ENCODE results near the gene ZFHX2. TPM values are rescaled to one million over a fixed set of nuclear protein-coding genes. Genes with fewer than 3 reads are reported as not detected.

ZFHX2 gene
- total RNA-seq, 1 donor from 2014 or later, result 0.74 TPM

- H3K27ac ChIP-seq, result no peak overlapping the region
- peaks cover 27% of the 10 kb centered on the region for H3K4me1 ChIP-seq
- TF ChIP-seq POLR2A (IDR thresholded peaks at IDR 0.05) (no peak), CTCF (IDR thresholded peaks at IDR 0.05) (no peak), POLR2AphosphoS5 (IDR thresholded peaks at IDR 0.05; ENCODE audit: insufficient read depth in 1 of 2, low read depth in 1 of 2) (no peak)
- H3K9me3 ChIP-seq, result no peaks in the 10 kb centered on the region
- H3K4me3 ChIP-seq, result no peak overlapping the region
- H3K27me3 ChIP-seq, result no peaks in the 10 kb centered on the region
- H3K36me3 ChIP-seq, result peaks cover 0 to 36% of the 10 kb centered on the region in 2 donors
- intact Hi-C loops (cut with DNase I), result loop anchor here (5.0 kb wide), 1 partner anchor 240 kb away; the partner anchor contains the start of gene PABPN1
- DNase-seq (ENCODE audit: extremely low spot score in 2 of 2), result no peak
Measured at GRCh38 chr14:23561873-23562821, 10.6 kb upstream of the ZFHX2 start.

DNA sequence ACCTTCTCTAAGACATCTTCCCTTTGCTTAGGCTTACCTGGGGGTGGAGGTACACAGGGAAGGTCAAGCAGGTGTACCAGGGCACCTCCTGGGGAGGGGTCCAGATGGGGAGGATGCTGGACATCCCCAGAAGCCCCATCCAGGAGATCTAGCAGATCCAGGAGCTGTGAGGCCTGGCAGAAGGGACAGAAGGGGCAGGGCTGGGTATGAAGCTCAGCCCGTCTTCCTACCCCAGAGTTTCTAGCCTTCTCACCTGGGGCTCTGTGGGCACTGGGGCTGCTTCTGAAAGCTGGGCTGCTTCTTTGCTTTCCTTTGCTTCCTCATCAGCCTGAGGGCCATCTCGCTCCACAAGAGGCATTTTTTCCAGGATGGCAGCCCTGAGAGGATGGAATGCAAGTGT lies 9.7 kb upstream of the ZFHX2 start:
- Histone ChIP-seq H3K4me3 (no peak overlapping the region), H3K9me3 (no peaks in the 10 kb centered on the region), H3K36me3 (peaks cover 0 to 36% of the 10 kb centered on the region in 2 donors), H3K27me3 (no peaks in the 10 kb centered on the region), H3K27ac (no peak overlapping the region), H3K4me1 (peaks cover 27% of the 10 kb centered on the region)
- TF ChIP-seq CTCF (IDR thresholded peaks at IDR 0.05) (no peak), POLR2AphosphoS5 (IDR thresholded peaks at IDR 0.05; ENCODE audit: insufficient read depth in 1 of 2, low read depth in 1 of 2) (no peak), POLR2A (IDR thresholded peaks at IDR 0.05) (no peak)
- intact Hi-C loops (cut with DNase I), result loop anchor here (5.0 kb wide), 1 partner anchor 239 kb away; the partner anchor contains the start of gene PABPN1
- no peak for DNase-seq (ENCODE audit: extremely low spot score in 2 of 2)

GRCh38 chr14:23559926-23560520 lies 8.5 kb upstream of the ZFHX2 start:
- intact Hi-C loops (cut with DNase I), result loop anchor here (5.0 kb wide), 1 partner anchor 238 kb away; the partner anchor contains the start of gene PABPN1
- TF ChIP-seq CTCF (IDR thresholded peaks at IDR 0.05) (no peak), POLR2AphosphoS5 (IDR thresholded peaks at IDR 0.05; ENCODE audit: insufficient read depth in 1 of 2, low read depth in 1 of 2) (no peak), POLR2A (IDR thresholded peaks at IDR 0.05) (no peak)
- H3K36me3 ChIP-seq, result peaks cover 0 to 36% of the 10 kb centered on the region in 2 donors
- H3K27me3 ChIP-seq, result no peaks in the 10 kb centered on the region
- H3K4me1 ChIP-seq, result peaks cover 32% of the 10 kb centered on the region
- no peak overlapping the region for H3K4me3 ChIP-seq
- no peak overlapping the region for H3K27ac ChIP-seq
- H3K9me3 ChIP-seq, result no peaks in the 10 kb centered on the region
- DNase-seq (ENCODE audit: extremely low spot score in 2 of 2), result no peak

DNA sequence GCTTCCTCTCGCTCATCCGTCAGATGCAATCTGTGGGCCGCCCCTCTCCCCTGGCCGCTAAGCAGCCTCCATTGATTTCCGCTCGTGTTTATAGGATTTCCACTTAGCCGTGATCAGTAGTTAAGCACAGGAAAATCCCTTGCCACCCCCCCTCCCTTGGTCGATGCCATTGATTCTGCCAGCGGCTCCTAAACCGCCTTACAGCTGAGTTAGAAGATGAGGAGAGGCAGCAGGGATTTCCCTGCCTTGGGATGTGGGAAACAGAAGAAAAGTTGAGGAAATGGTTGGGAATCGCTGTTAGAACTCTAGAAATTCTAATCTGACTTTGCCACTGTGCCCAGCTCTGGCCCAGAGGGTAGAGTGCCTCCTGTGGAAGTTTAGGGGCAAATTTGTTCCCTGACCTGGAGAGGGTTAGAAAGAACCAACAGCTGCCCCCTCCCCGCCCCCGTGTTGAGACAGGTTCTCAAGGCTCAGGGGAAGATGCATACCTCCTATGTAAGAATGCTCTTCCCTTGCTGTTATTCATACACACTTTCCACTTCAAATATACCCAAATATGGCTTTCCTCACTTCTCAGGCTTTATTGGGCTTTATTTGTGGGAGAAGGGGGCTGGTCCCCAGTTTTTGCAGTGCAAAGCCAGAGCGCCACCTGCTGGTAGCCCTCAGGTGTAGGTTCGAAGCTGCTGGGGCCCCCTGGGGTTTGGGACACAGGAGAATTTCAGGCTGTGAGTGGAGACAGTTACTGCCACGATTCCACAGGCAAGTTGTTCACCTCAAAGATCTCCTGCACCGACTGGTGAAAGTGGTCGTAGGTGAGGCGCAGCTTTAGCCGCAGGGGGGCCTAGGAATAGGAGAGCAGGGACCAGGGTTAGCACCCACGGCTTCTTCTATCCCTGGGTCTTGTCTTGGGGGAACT lies 7.7 kb upstream of the ZFHX2 start:
- H3K9me3 ChIP-seq, result no peaks in the 10 kb centered on the region

More for the DNA sequence above, 7.7 kb upstream of the ZFHX2 start:
- no peak overlapping the region for H3K4me3 ChIP-seq
- TF ChIP-seq POLR2A (IDR thresholded peaks at IDR 0.05), result no peak
- TF ChIP-seq CTCF (IDR thresholded peaks at IDR 0.05), result peak in 2 of 3 experiments; percentile 38 to 68
- H3K27me3 ChIP-seq, result no peaks in the 10 kb centered on the region
- no peak overlapping the region for H3K27ac ChIP-seq
- intact Hi-C loops (cut with DNase I), result no loop called here
- DNase-seq (ENCODE audit: extremely low spot score in 2 of 2), result no peak
- peaks cover 34% of the 10 kb centered on the region for H3K4me1 ChIP-seq
- H3K36me3 ChIP-seq, result peaks cover 0 to 36% of the 10 kb centered on the region in 2 donors

Measured in vagina (tissue), 2 donors.